GM23338 (cell line): ENCODE data around the gene FOXO3. TPM values are rescaled to one million over a fixed set of nuclear protein-coding genes. Genes with fewer than 3 reads are reported as not detected.
A peak's percentile ranks its signal among the peaks of the same experiment; 100 is the strongest.

Experiments
- ATAC-seq: fragments of 200-7000 bp; cut with Tn5 transposase; 3 replicates; pipeline ENCODE4 v1.9.1; 2020
- DNase-seq: peaks from one replicate; pipeline ENCODE4 v3.0.0-alpha.2; 2015; ENCODE audit warnings: low spot score
- H2AFZ ChIP-seq: fragments of 200-600 bp; sonication (generic); 2 replicates; pipeline ENCODE4 v1.8.0; 2016; ENCODE audit warnings: antibody characterized with exemption, mild to moderate bottlenecking, moderate library complexity
- H3F3A ChIP-seq: fragments of 200-600 bp; sonication (generic); replicated peaks from 2 replicates; pipeline ENCODE4 v1.8.0; 2017; ENCODE audit warnings: antibody characterized with exemption, mixed run types, low read depth
- H3K27ac ChIP-seq: fragments of 200-600 bp; sonication (generic); 2 replicates; pipeline ENCODE4 v1.6.1; 2016; ENCODE audit warnings: low read depth
- H3K27me3 ChIP-seq: fragments of 200-600 bp; sonication (generic); 2 replicates; pipeline ENCODE4 v1.8.0; 2016; ENCODE audit warnings: mild to moderate bottlenecking, mixed run types, moderate library complexity; ENCODE audit not compliant: insufficient read depth
- H3K36me3 ChIP-seq: fragments of 200-600 bp; sonication (generic); 2 replicates; pipeline ENCODE4 v1.8.0; 2016; ENCODE audit warnings: mild to moderate bottlenecking; ENCODE audit not compliant: insufficient read depth
- H3K4me1 ChIP-seq: fragments of 200-600 bp; sonication (generic); 2 replicates; pipeline ENCODE4 v1.8.0; 2016; ENCODE audit warnings: mild to moderate bottlenecking, moderate library complexity; ENCODE audit not compliant: insufficient read depth
- H3K4me2 ChIP-seq: fragments of 200-600 bp; sonication (generic); 2 replicates; pipeline ENCODE4 v1.7.1; 2017; ENCODE audit warnings: mixed run types
- H3K4me3 ChIP-seq: fragments of 200-600 bp; sonication (generic); 2 replicates; pipeline ENCODE4 v1.6.1; 2016; ENCODE audit warnings: mixed run types
- H3K79me2 ChIP-seq: fragments of 200-600 bp; sonication (generic); replicated peaks from 2 replicates; pipeline ENCODE4 v1.8.0; 2017; ENCODE audit warnings: mild to moderate bottlenecking; ENCODE audit not compliant: insufficient read depth
- H3K9me2 ChIP-seq: fragments of 200-600 bp; sonication (generic); 2 replicates; pipeline ENCODE4 v1.8.0; 2017; ENCODE audit not compliant: insufficient read depth
- H4K20me1 ChIP-seq: fragments of 200-600 bp; sonication (generic); replicated peaks from 2 replicates; pipeline ENCODE4 v1.8.0; 2017; ENCODE audit warnings: mild to moderate bottlenecking; ENCODE audit not compliant: insufficient read depth
- H3K27ac Mint-ChIP-seq: 2 replicates; pipeline ENCODE4 v1.8.0; 2020; ENCODE audit warnings: inconsistent platforms, mild to moderate bottlenecking, moderate library complexity, mixed read lengths
- H3K27me3 Mint-ChIP-seq: 3 replicates; pipeline ENCODE4 v1.8.0; 2022; ENCODE audit warnings: low read depth, mild to moderate bottlenecking, moderate library complexity, mixed read lengths, inconsistent platforms; ENCODE audit not compliant: insufficient read depth, poor library complexity
- H3K36me3 Mint-ChIP-seq: 3 replicates; pipeline ENCODE4 v1.8.0; 2021; ENCODE audit warnings: low read depth, mild to moderate bottlenecking, inconsistent platforms, moderate library complexity, mixed read lengths
- H3K4me1 Mint-ChIP-seq: 3 replicates; pipeline ENCODE4 v1.8.0; 2020; ENCODE audit warnings: mild to moderate bottlenecking, inconsistent platforms, mixed read lengths
- H3K4me3 Mint-ChIP-seq: 3 replicates; pipeline ENCODE4 v1.8.0; 2021; ENCODE audit warnings: moderate library complexity, mild to moderate bottlenecking, inconsistent platforms, mixed read lengths
- H3K9me3 Mint-ChIP-seq: 3 replicates; pipeline ENCODE4 v1.8.0; 2020; ENCODE audit warnings: moderate library complexity, mild to moderate bottlenecking, inconsistent platforms, mixed read lengths
- CREB1 ChIP-seq: fragments of 250-450 bp; sonication (Bioruptor Pico); IDR thresholded peaks from 2 replicates; pipeline ENCODE4 v1.5.0; 2020; ENCODE audit warnings: low read depth, mild to moderate bottlenecking, moderate library complexity
- EZH2 ChIP-seq: fragments of 200-600 bp; sonication (generic); IDR thresholded peaks from one replicate; pipeline ENCODE4 v1.8.0; 2017; ENCODE audit warnings: antibody characterized with exemption, mild to moderate bottlenecking, low read depth; ENCODE audit not compliant: unreplicated experiment
- EZH2phosphoT487 ChIP-seq: fragments of 200-600 bp; sonication (generic); IDR thresholded peaks from one replicate; pipeline ENCODE4 v1.8.1; 2018; ENCODE audit warnings: antibody characterized with exemption; ENCODE audit not compliant: unreplicated experiment
- JUNB ChIP-seq: IDR thresholded peaks from one replicate; pipeline ENCODE4 v1.6.1; 2016; ENCODE audit warnings: antibody characterized with exemption; ENCODE audit not compliant: unreplicated experiment
- NANOG ChIP-seq: IDR thresholded peaks from 2 replicates; pipeline ENCODE4 v1.6.1; 2016; ENCODE audit warnings: antibody characterized with exemption, borderline replicate concordance
- STAT1 ChIP-seq: IDR thresholded peaks from one replicate; pipeline ENCODE4 v1.6.1; 2016; ENCODE audit warnings: antibody characterized with exemption; ENCODE audit not compliant: unreplicated experiment
- ZNF114 ChIP-seq: fragments of 250-450 bp; sonication (Bioruptor Pico); IDR thresholded peaks from 2 replicates; pipeline ENCODE4 v1.5.0; 2020; ENCODE audit warnings: mild to moderate bottlenecking, moderate library complexity
- ZNF331 ChIP-seq: fragments of 250-450 bp; sonication (Bioruptor Pico); IDR thresholded peaks from 2 replicates; pipeline ENCODE4 v1.5.0; 2020; ENCODE audit warnings: low read depth, mild to moderate bottlenecking, moderate library complexity
- ZNF462 ChIP-seq: fragments of 250-450 bp; sonication (Bioruptor Pico); IDR thresholded peaks from 2 replicates; pipeline ENCODE4 v1.5.0; 2020; ENCODE audit warnings: mild to moderate bottlenecking, moderate library complexity
- polyA plus RNA-seq: library from polyadenylated mRNA; unstranded; fragments of >200 nt; fragmentation: Nextera tagmentation; extraction: Ambion mirVana; gene quantifications from 2 replicates; pipeline ENCODE4 v1.2.1, GENCODE V29; 2016
- total RNA-seq: library from RNA; depleted of rRNA; stranded (reverse); fragments of >200 nt; shearing (Covaris generic); gene quantifications from 2 replicates; pipeline ENCODE4 v1.2.3, GENCODE V29; 2014
- TF ChIP-seq, protein P1 (sequence below): IDR thresholded peaks from one replicate; pipeline ENCODE4 v1.6.1; 2018; ENCODE audit warnings: antibody characterized with exemption; ENCODE audit not compliant: unreplicated experiment
- TF ChIP-seq, protein P2 (sequence below): IDR thresholded peaks from 2 replicates; pipeline ENCODE4 v1.6.1; 2016; ENCODE audit warnings: antibody characterized with exemption

Gene FOXO3
- total and polyA plus RNA-seq, 2 experiments from 2014 or later, result 9.8 to 20.2 TPM

DNA sequence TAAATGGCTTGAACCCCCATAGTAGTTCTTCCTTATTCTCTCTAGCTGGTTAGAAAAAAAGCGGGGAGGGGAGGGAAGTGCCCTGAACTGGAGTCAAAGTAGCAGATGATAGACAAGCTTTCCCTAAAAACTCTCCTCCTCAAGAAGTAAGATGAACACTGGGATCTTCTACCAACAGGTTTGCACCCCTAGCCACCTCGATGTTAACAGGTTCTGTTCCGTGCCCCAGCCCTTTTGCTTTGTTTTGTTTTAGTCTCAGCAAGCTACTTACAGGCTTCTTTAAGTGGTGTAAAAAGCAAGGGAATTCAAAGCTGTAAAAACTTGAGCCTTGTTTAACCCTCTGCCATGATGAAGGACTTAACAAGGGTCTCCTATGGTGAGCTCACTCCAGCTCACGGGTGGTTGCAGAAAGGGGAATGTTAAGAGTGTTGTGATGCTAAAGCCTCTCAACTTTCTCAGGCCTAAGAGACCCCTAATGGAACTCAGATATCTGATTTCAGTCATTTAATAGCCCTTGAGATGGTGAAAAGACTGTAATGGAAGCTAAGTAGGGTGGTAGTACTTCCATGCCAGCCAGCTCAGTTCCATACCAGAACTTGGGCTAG is 106.0 kb downstream of the FOXO3 start:
- Mint-ChIP-seq H3K27ac (no peak overlapping the region), H3K27me3 (peaks cover 7% of the 10 kb centered on the region), H3K36me3 (peaks cover 16% of the 10 kb centered on the region), H3K4me3 (peak overlapping the region; percentile 10; the same call in 1 of the 3 replicates), H3K4me1 (peaks cover 47% of the 10 kb centered on the region), H3K9me3 (no peaks in the 10 kb centered on the region; the same call in 2 of the 3 replicates)
- Histone ChIP-seq H3K27me3 (no peaks in the 10 kb centered on the region), H3K79me2 (peaks cover 35% of the 10 kb centered on the region), H3K4me3 (no peak overlapping the region), H3K4me1 (peaks cover 29% of the 10 kb centered on the region), H3F3A (no peaks in the 10 kb centered on the region), H4K20me1 (no peaks in the 10 kb centered on the region; the same call in 1 of the 2 replicates), H3K4me2 (peak overlapping the region; percentile 56), H2AFZ (no peak overlapping the region), H3K36me3 (no peaks in the 10 kb centered on the region), H3K9me2 (no peaks in the 10 kb centered on the region), H3K27ac (peak overlapping the region; percentile 36)
- DNase-seq, result peak; percentile 45
- no peak for TF ChIP-seq ZNF331 (CRISPR knock-in tag)
- TF ChIP-seq ZNF462 (CRISPR knock-in tag), result peak; percentile 70
- TF ChIP-seq JUNB, result no peak
- peak; percentile 5; the same call in 1 of the 2 replicates for TF ChIP-seq NANOG
- peak; percentile 85 for ATAC-seq

GRCh38 chr6:108667993-108668392 is 107.3 kb downstream of the FOXO3 start:
- Histone ChIP-seq H4K20me1 (no peaks in the 10 kb centered on the region; the same call in 1 of the 2 replicates), H3K79me2 (peaks cover 45% of the 10 kb centered on the region), H3K4me3 (no peak overlapping the region), H3K36me3 (no peaks in the 10 kb centered on the region), H2AFZ (no peak overlapping the region), H3K4me1 (peaks cover 40% of the 10 kb centered on the region), H3K9me2 (no peaks in the 10 kb centered on the region), H3K27ac (no peak overlapping the region), H3K27me3 (no peaks in the 10 kb centered on the region), H3K4me2 (no peak overlapping the region; the same call in 1 of the 2 replicates), H3F3A (no peaks in the 10 kb centered on the region)
- H3K27ac Mint-ChIP-seq, result no peak overlapping the region
- peak; percentile 7; the same call in 2 of the 3 replicates for ATAC-seq
- H3K4me1 Mint-ChIP-seq, result peaks cover 52% of the 10 kb centered on the region
- H3K9me3 Mint-ChIP-seq, result no peaks in the 10 kb centered on the region; the same call in 2 of the 3 replicates
- peaks cover 16% of the 10 kb centered on the region for H3K36me3 Mint-ChIP-seq
- DNase-seq, result peak; percentile 32
- no peak overlapping the region for H3K4me3 Mint-ChIP-seq
- peaks cover 7% of the 10 kb centered on the region for H3K27me3 Mint-ChIP-seq
- TF ChIP-seq ZNF114 (CRISPR knock-in tag) (no peak), NANOG (no peak), STAT1 (no peak), EZH2phosphoT487 (no peak), CREB1 (no peak), EZH2 (no peak), ZNF331 (CRISPR knock-in tag) (no peak)
- TF ChIP-seq, protein P1, sequence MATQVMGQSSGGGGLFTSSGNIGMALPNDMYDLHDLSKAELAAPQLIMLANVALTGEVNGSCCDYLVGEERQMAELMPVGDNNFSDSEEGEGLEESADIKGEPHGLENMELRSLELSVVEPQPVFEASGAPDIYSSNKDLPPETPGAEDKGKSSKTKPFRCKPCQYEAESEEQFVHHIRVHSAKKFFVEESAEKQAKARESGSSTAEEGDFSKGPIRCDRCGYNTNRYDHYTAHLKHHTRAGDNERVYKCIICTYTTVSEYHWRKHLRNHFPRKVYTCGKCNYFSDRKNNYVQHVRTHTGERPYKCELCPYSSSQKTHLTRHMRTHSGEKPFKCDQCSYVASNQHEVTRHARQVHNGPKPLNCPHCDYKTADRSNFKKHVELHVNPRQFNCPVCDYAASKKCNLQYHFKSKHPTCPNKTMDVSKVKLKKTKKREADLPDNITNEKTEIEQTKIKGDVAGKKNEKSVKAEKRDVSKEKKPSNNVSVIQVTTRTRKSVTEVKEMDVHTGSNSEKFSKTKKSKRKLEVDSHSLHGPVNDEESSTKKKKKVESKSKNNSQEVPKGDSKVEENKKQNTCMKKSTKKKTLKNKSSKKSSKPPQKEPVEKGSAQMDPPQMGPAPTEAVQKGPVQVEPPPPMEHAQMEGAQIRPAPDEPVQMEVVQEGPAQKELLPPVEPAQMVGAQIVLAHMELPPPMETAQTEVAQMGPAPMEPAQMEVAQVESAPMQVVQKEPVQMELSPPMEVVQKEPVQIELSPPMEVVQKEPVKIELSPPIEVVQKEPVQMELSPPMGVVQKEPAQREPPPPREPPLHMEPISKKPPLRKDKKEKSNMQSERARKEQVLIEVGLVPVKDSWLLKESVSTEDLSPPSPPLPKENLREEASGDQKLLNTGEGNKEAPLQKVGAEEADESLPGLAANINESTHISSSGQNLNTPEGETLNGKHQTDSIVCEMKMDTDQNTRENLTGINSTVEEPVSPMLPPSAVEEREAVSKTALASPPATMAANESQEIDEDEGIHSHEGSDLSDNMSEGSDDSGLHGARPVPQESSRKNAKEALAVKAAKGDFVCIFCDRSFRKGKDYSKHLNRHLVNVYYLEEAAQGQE, result no peak
- TF ChIP-seq, protein P2, sequence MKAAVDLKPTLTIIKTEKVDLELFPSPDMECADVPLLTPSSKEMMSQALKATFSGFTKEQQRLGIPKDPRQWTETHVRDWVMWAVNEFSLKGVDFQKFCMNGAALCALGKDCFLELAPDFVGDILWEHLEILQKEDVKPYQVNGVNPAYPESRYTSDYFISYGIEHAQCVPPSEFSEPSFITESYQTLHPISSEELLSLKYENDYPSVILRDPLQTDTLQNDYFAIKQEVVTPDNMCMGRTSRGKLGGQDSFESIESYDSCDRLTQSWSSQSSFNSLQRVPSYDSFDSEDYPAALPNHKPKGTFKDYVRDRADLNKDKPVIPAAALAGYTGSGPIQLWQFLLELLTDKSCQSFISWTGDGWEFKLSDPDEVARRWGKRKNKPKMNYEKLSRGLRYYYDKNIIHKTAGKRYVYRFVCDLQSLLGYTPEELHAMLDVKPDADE, result no peak
